MCF 10A (cell line): ENCODE results near the gene PALLD. TPM values are rescaled to one million over a fixed set of nuclear protein-coding genes. Genes with fewer than 3 reads are reported as not detected.

Source experiments
- BruUV-seq: library from RNA; stranded (reverse); fragments of 400-500 nt; replicated peaks from 2 replicates; lab custom pipeline; 2021; lab: Mats Ljungman, UMichigan
- CTCF ChIA-PET: fragments of 300-600 bp; sonication (Branson Sonifier 250); formaldehyde crosslinking; extraction: SDS; loops from one replicate; lab custom pipeline; 2021; ENCODE audit warnings: antibody characterized with exemption, inconsistent platforms; lab: Yijun Ruan, JAX
- POLR2A ChIA-PET: fragments of 300-600, 350-650 bp; sonication (Branson Sonifier 250); formaldehyde crosslinking; extraction: SDS; loops from one replicate; lab custom pipeline; 2020; ENCODE audit warnings: antibody characterized with exemption, inconsistent platforms; lab: Yijun Ruan, JAX
- DNase-seq: peaks from one replicate; pipeline ENCODE4 v3.0.0-alpha.2; 2018; ENCODE audit not compliant: unreplicated experiment
- H3K27ac Mint-ChIP-seq: one replicate; pipeline ENCODE4 v1.8.0; 2022; ENCODE audit warnings: mild to moderate bottlenecking, low read depth, mixed read lengths; ENCODE audit not compliant: unreplicated experiment
- H3K27me3 Mint-ChIP-seq: one replicate; pipeline ENCODE4 v1.8.0; 2022; ENCODE audit warnings: mixed read lengths; ENCODE audit not compliant: insufficient read depth, unreplicated experiment
- H3K36me3 Mint-ChIP-seq: one replicate; pipeline ENCODE4 v1.8.0; 2022; ENCODE audit warnings: mild to moderate bottlenecking, moderate library complexity, mixed read lengths; ENCODE audit not compliant: insufficient read depth, unreplicated experiment
- H3K4me1 Mint-ChIP-seq: one replicate; pipeline ENCODE4 v1.8.0; 2022; ENCODE audit warnings: mixed read lengths; ENCODE audit not compliant: insufficient read depth, unreplicated experiment
- H3K4me3 Mint-ChIP-seq: one replicate; pipeline ENCODE4 v1.8.0; 2022; ENCODE audit warnings: mild to moderate bottlenecking, moderate library complexity, mixed read lengths; ENCODE audit not compliant: unreplicated experiment
- H3K9me3 Mint-ChIP-seq: one replicate; pipeline ENCODE4 v1.8.0; 2022; ENCODE audit warnings: mixed read lengths; ENCODE audit not compliant: unreplicated experiment
- CTCF ChIP-seq: fragments of 200-600 bp; IDR thresholded peaks from one replicate; pipeline ENCODE4 v1.8.0; 2022; ENCODE audit warnings: antibody characterized with exemption, mild to moderate bottlenecking; ENCODE audit not compliant: unreplicated experiment
- intact Hi-C: fragments of 100-400 bp; cut with micrococcal nuclease; formaldehyde crosslinking; loops from 2 replicates; pipeline ENCODE4 v1.14.1; 2022
- total RNA-seq: library from RNA; stranded (reverse); gene quantifications from 2 replicates; pipeline ENCODE4 v1.2.3, GENCODE V29; 2022

The PALLD gene
- total RNA-seq, 1 experiment from 2014 or later = 191 TPM

- CTCF ChIA-PET = interaction anchor here (0.6 kb wide), 1 partner anchor 83 kb away, joined by 3 read pairs; no protein-coding TSS in a partner anchor
- no peak for TF ChIP-seq CTCF
- peaks cover 43% of the 10 kb centered on the region for H3K4me1 Mint-ChIP-seq
Observed at GRCh38 chr4:168794881-168795280, 298.0 kb downstream of the PALLD start.

GRCh38 chr4:168795346-168795745, 298.5 kb downstream of the PALLD start:
- CTCF ChIA-PET = interaction anchor here (0.6 to 1.2 kb wide), 4 partner anchors 30 to 894 kb away, joined by 3 to 5 read pairs (median 3); no protein-coding TSS in a partner anchor
- POLR2A ChIA-PET = interaction anchor here (0.7 to 2.3 kb wide), 4 partner anchors 11 to 149 kb away, joined by 3 to 9 read pairs (median 3); no protein-coding TSS in a partner anchor
- H3K4me3 Mint-ChIP-seq = no peak overlapping the region
- BruUV-seq = no TSS peak
- no peaks in the 10 kb centered on the region for H3K36me3 Mint-ChIP-seq
- no peaks in the 10 kb centered on the region for H3K9me3 Mint-ChIP-seq
- H3K27ac Mint-ChIP-seq = no peak overlapping the region
- intact Hi-C loops = no loop called here
- DNase-seq = no peak
- H3K27me3 Mint-ChIP-seq = no peaks in the 10 kb centered on the region
- TF ChIP-seq CTCF = no peak
- H3K4me1 Mint-ChIP-seq = peaks cover 39% of the 10 kb centered on the region

More at GRCh38 chr4:168794881-168795280, 298.0 kb downstream of the PALLD start:
- no peak overlapping the region for H3K27ac Mint-ChIP-seq
- POLR2A ChIA-PET = interaction anchor here (0.7 to 2.3 kb wide), 3 partner anchors 10 to 149 kb away, joined by 3 to 9 read pairs (median 3); no protein-coding TSS in a partner anchor
- DNase-seq = peak; percentile 30
- intact Hi-C loops = no loop called here
- H3K4me3 Mint-ChIP-seq = no peak overlapping the region
- H3K9me3 Mint-ChIP-seq = no peaks in the 10 kb centered on the region
- H3K27me3 Mint-ChIP-seq = no peaks in the 10 kb centered on the region
- H3K36me3 Mint-ChIP-seq = no peaks in the 10 kb centered on the region
- no TSS peak for BruUV-seq

GRCh38 chr4:168796362-168797106, 299.7 kb downstream of the PALLD start:
- POLR2A ChIA-PET = interaction anchor here (0.8 to 2.3 kb wide), 3 partner anchors 30 to 36 kb away, joined by 3 to 9 read pairs (median 3); no protein-coding TSS in a partner anchor
- peak overlapping the region; percentile 39 for H3K4me3 Mint-ChIP-seq
- TF ChIP-seq CTCF = no peak
- CTCF ChIA-PET = interaction anchor here (1.2 kb wide), 1 partner anchor 31 kb away, joined by 5 read pairs; no protein-coding TSS in a partner anchor
- peak overlapping the region; percentile 82 for H3K27ac Mint-ChIP-seq
- peaks cover 31% of the 10 kb centered on the region for H3K4me1 Mint-ChIP-seq
- intact Hi-C loops = no loop called here
- H3K27me3 Mint-ChIP-seq = no peaks in the 10 kb centered on the region
- H3K36me3 Mint-ChIP-seq = no peaks in the 10 kb centered on the region
- DNase-seq = peak; percentile 25
- no TSS peak for BruUV-seq
- no peaks in the 10 kb centered on the region for H3K9me3 Mint-ChIP-seq

GRCh38 chr4:168797194-168797593, 300.3 kb downstream of the PALLD start:
- intact Hi-C loops = no loop called here
- CTCF ChIA-PET = no interaction called here
- no peak for TF ChIP-seq CTCF
- Mint-ChIP-seq H3K27ac (peak overlapping the region; percentile 82), H3K4me3 (peak overlapping the region; percentile 39), H3K9me3 (no peaks in the 10 kb centered on the region), H3K36me3 (no peaks in the 10 kb centered on the region), H3K27me3 (no peaks in the 10 kb centered on the region), H3K4me1 (peaks cover 31% of the 10 kb centered on the region)
- no TSS peak for BruUV-seq
- peak; percentile 80 for DNase-seq
- POLR2A ChIA-PET = interaction anchor here (0.7 to 1.6 kb wide), 3 partner anchors 29 to 80 kb away, joined by 3 to 5 read pairs (median 3); no protein-coding TSS in a partner anchor
